GM12878 (cell line): ENCODE measurements around the gene IRX4. TPM values are rescaled to one million over a fixed set of nuclear protein-coding genes. Genes with fewer than 3 reads are reported as not detected.

Experiments
- ATAC-seq: fragments of 200-7000 bp; cut with Tn5 transposase; 3 replicates; pipeline ENCODE4 v1.9.1; 2020; ENCODE audit warnings: mild to moderate bottlenecking, moderate library complexity
- BruUV-seq: library from RNA; stranded (reverse); fragments of 400-500 nt; replicated peaks from 2 replicates; lab custom pipeline; 2021; lab: Mats Ljungman, UMichigan
- CTCF ChIA-PET: fragments of 300-600 bp; sonication (Branson Sonifier 250); formaldehyde crosslinking; extraction: SDS; loops from one replicate; lab custom pipeline; 2021; ENCODE audit warnings: inconsistent platforms; lab: Yijun Ruan, JAX
- POLR2A ChIA-PET: fragments of 350-600 bp; formaldehyde crosslinking; extraction: SDS; loops from one replicate; lab custom pipeline; 2021; ENCODE audit warnings: inconsistent platforms; lab: Charles Lee
- RAD21 ChIA-PET: fragments of 300-600 bp; sonication (Branson Sonifier 250); formaldehyde crosslinking; loops from one replicate; lab custom pipeline; 2023; ENCODE audit warnings: antibody characterized with exemption; ENCODE audit not compliant: unreplicated experiment; lab: Charles Lee
- SMC1A ChIA-PET: fragments of 300-600 bp; sonication (Branson Sonifier 250); formaldehyde crosslinking; loops from one replicate; lab custom pipeline; 2023; ENCODE audit not compliant: unreplicated experiment, uncharacterized antibody; lab: Charles Lee
- DNase-seq: peaks from one replicate; pipeline ENCODE4 v3.0.0-alpha.2; 2011; ENCODE audit warnings: low read depth, low spot score
- FAIRE-seq: peaks from 3 replicates; lab custom pipeline; 2011; peaks lifted over from hg19 to GRCh38; lab: Jason Lieb, UNC
- H2AFZ ChIP-seq: 2 replicates; pipeline ENCODE4 v1.6.0; 2011; ENCODE audit warnings: low read depth, low read length, control low read depth; ENCODE audit not compliant: control insufficient read depth
- H3K27ac ChIP-seq: 2 replicates; pipeline ENCODE4 v1.5.1; 2011; ENCODE audit warnings: control low read depth; ENCODE audit not compliant: control insufficient read depth, insufficient read depth
- H3K27me3 ChIP-seq, 2 experiments: replicated peaks in 1 of 2; 2 replicates each; pipeline versions ENCODE4 v1.6.0 to v1.6.1; 2011; ENCODE audit warnings: low read length in 1 of 2; ENCODE audit not compliant: control insufficient read depth in 2 of 2, insufficient read depth in 2 of 2
- H3K36me3 ChIP-seq, 2 experiments: 2 replicates each; pipeline ENCODE4 v1.5.1; 2011; ENCODE audit warnings: low read length in 1 of 2; ENCODE audit not compliant: control insufficient read depth in 2 of 2, insufficient read depth in 2 of 2
- H3K4me1 ChIP-seq: 2 replicates; pipeline ENCODE4 v1.6.1; 2011; ENCODE audit warnings: mild to moderate bottlenecking, low read length, moderate library complexity, mixed read lengths; ENCODE audit not compliant: control insufficient read depth, insufficient read depth
- H3K4me2 ChIP-seq: 2 replicates; pipeline ENCODE4 v1.6.0; 2011; ENCODE audit warnings: control low read depth; ENCODE audit not compliant: control insufficient read depth, insufficient read depth
- H3K4me3 ChIP-seq: fragments of 200-600 bp; sonication (generic); 2 replicates; pipeline ENCODE4 v1.5.1; 2016
- H3K79me2 ChIP-seq: 2 replicates; pipeline ENCODE4 v1.6.0; 2011; ENCODE audit warnings: low read length; ENCODE audit not compliant: control insufficient read depth, insufficient read depth
- H3K9ac ChIP-seq: 2 replicates; pipeline ENCODE4 v1.8.0; 2011; ENCODE audit warnings: low read length, control low read depth, mixed read lengths; ENCODE audit not compliant: control insufficient read depth, insufficient read depth
- H3K9me3 ChIP-seq: replicated peaks from 3 replicates; pipeline ENCODE4 v1.5.1; 2011; ENCODE audit warnings: mild to moderate bottlenecking, low read length; ENCODE audit not compliant: control insufficient read depth, insufficient read depth
- H4K20me1 ChIP-seq: 2 replicates; pipeline ENCODE4 v1.6.0; 2011; ENCODE audit not compliant: control insufficient read depth, insufficient read depth
- ATF7 ChIP-seq: fragments of 450-650 bp; IDR thresholded peaks from 2 replicates; pipeline ENCODE4 v1.6.1; 2016; ENCODE audit warnings: low read depth, mild to moderate bottlenecking
- NFYA ChIP-seq: IDR thresholded peaks from 2 replicates; pipeline ENCODE4 v1.6.1; 2011; ENCODE audit warnings: low read depth, mild to moderate bottlenecking, low read length, improper control_type of control experiment, borderline replicate concordance
- PAX5 ChIP-seq: IDR thresholded peaks from 2 replicates; pipeline ENCODE4 v1.6.1; 2011; ENCODE audit warnings: low read depth, low read length, borderline replicate concordance
- PAX8 ChIP-seq: fragments of 450-650 bp; IDR thresholded peaks from 2 replicates; pipeline ENCODE4 v1.6.1; 2017; ENCODE audit warnings: mild to moderate bottlenecking, moderate library complexity
- PML ChIP-seq: IDR thresholded peaks from 2 replicates; pipeline ENCODE4 v1.6.1; 2012; ENCODE audit warnings: low read length, inconsistent platforms
- POLR2AphosphoS5 ChIP-seq: IDR thresholded peaks from 2 replicates; pipeline ENCODE4 v1.6.1; 2011; ENCODE audit warnings: mild to moderate bottlenecking, low read length, inconsistent platforms
- WGBS: methylation state at CpG from one replicate; pipeline ENCODE4 v1.1.6; 2016; ENCODE audit warnings: low lambda C conversion rate; ENCODE audit not compliant: insufficient replicate concordance, insufficient coverage; ENCODE audit errors: missing lambda C conversion rate; 5-methylcytosine and 5-hydroxymethylcytosine counted together
- in situ Hi-C: fragments of 300-500 bp; cut with MboI; formaldehyde crosslinking; loops from 9 replicates; pipeline ENCODE4 v1.14.3; 2018; ENCODE audit warnings: mixed read lengths
- intact Hi-C: fragments of 100-400 bp; cut with micrococcal nuclease; formaldehyde crosslinking; loops from one replicate; pipeline ENCODE4 v1.14.2; 2022; ENCODE audit not compliant: unreplicated experiment
- polyA plus RNA-seq, 11 experiments: library from polyadenylated mRNA; depleted of rRNA in 4 of 11; unstranded in 6 of 11; stranded (reverse) in 5 of 11; fragments of >200 nt; fragmentation: Nextera tagmentation in 4 of 11; fragmentation: Illumina TruSeq in 1 of 11; extraction: Ambion mirVana in 4 of 11; extraction: Trizol in 1 of 11; gene quantifications; 1 replicate in 1 of 11; 2 replicates in 10 of 11; pipeline versions ENCODE4 v1.2.1 to v1.2.3, GENCODE V29; 2011 to 2016; ENCODE audit warnings: inconsistent platforms in 2 of 11, missing spikeins in 2 of 11, low read depth in 1 of 11
- total RNA-seq, 4 experiments: library from RNA; depleted of rRNA in 3 of 4; stranded (reverse); fragments of >200 nt in 3 of 4; fragmentation: Illumina TruSeq in 1 of 4; extraction: Trizol in 1 of 4; gene quantifications; 2 replicates each; pipeline versions ENCODE4 v1.2.1 to v1.2.3, GENCODE V29; 2013 to 2021
- TF ChIP-seq, protein P1 (sequence below): fragments of 450-650 bp; IDR thresholded peaks from 2 replicates; pipeline ENCODE4 v1.6.1; 2016; ENCODE audit warnings: mild to moderate bottlenecking, moderate library complexity, borderline replicate concordance
- TF ChIP-seq, protein P2 (sequence below): fragments of 150-350 bp; IDR thresholded peaks from 2 replicates; pipeline ENCODE4 v1.6.1; 2014; ENCODE audit warnings: mild to moderate bottlenecking, low read depth, low read length
- TF ChIP-seq, protein P3 (sequence below): IDR thresholded peaks from 2 replicates; pipeline ENCODE4 v1.6.1; 2011; ENCODE audit warnings: borderline replicate concordance, low read depth, mild to moderate bottlenecking, moderate library complexity, low read length; ENCODE audit not compliant: insufficient read depth, poor library complexity, severe bottlenecking

Gene IRX4
- total and polyA plus RNA-seq, 10 of the 15 experiments (the other 5 are each of a cell fraction or from before 2014, with no cell fraction given), result not detected

DNA sequence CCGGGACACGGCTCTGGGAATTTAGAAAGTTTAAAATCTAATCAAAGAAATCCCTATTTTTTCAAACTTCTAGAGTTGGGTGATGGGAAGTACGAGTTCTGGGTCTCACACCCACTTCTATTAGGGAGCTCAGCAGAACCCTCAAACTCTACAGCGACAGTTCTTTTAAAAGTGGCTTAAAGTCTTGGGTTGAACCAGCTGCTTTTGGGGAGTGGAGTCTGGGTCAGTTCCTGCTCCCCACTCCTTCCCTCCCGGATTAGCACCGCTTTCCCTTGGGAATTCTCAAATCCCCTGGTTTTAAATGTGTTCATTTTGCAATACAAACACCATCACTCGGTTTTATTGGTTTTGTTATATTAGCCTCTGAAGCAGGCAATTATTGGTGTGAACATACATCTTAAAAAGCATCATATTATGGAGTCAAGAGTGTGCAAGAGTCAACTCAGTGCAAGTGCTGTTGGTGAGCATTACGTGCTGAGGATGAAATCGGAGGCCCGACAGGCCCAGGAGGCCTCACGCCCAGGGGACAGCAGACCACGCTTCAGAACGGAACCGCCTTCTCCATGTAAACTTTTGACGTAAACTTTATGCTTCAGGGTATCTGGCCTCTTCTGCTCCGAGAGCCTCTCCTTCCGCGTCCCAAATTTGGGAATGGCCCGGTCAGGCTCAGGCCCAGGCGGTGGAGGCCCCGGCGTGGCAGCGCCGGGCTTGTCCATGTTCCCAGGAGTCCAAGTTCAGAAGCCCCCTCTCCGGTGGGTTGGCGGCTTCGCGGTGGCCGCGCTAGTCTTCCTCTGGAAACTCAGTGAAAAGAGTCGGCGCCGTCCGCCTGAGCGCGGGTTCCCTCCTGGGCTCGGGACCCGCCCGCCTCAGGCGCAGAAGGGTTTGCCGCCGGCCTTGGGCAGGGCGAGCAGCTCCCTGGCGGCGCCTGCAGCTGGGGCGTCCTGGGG lies 5.3 kb downstream of the IRX4 start (continued):
- TF ChIP-seq, protein P1, sequence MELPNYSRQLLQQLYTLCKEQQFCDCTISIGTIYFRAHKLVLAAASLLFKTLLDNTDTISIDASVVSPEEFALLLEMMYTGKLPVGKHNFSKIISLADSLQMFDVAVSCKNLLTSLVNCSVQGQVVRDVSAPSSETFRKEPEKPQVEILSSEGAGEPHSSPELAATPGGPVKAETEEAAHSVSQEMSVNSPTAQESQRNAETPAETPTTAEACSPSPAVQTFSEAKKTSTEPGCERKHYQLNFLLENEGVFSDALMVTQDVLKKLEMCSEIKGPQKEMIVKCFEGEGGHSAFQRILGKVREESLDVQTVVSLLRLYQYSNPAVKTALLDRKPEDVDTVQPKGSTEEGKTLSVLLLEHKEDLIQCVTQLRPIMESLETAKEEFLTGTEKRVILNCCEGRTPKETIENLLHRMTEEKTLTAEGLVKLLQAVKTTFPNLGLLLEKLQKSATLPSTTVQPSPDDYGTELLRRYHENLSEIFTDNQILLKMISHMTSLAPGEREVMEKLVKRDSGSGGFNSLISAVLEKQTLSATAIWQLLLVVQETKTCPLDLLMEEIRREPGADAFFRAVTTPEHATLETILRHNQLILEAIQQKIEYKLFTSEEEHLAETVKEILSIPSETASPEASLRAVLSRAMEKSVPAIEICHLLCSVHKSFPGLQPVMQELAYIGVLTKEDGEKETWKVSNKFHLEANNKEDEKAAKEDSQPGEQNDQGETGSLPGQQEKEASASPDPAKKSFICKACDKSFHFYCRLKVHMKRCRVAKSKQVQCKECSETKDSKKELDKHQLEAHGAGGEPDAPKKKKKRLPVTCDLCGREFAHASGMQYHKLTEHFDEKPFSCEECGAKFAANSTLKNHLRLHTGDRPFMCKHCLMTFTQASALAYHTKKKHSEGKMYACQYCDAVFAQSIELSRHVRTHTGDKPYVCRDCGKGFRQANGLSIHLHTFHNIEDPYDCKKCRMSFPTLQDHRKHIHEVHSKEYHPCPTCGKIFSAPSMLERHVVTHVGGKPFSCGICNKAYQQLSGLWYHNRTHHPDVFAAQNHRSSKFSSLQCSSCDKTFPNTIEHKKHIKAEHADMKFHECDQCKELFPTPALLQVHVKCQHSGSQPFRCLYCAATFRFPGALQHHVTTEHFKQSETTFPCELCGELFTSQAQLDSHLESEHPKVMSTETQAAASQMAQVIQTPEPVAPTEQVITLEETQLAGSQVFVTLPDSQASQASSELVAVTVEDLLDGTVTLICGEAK, result no peak
- TF ChIP-seq PAX5 (no peak), NFYA (no peak)
- TF ChIP-seq, protein P2, sequence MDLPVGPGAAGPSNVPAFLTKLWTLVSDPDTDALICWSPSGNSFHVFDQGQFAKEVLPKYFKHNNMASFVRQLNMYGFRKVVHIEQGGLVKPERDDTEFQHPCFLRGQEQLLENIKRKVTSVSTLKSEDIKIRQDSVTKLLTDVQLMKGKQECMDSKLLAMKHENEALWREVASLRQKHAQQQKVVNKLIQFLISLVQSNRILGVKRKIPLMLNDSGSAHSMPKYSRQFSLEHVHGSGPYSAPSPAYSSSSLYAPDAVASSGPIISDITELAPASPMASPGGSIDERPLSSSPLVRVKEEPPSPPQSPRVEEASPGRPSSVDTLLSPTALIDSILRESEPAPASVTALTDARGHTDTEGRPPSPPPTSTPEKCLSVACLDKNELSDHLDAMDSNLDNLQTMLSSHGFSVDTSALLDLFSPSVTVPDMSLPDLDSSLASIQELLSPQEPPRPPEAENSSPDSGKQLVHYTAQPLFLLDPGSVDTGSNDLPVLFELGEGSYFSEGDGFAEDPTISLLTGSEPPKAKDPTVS, result no peak
- TF ChIP-seq, all 136 proteins: peak for 0

DNA sequence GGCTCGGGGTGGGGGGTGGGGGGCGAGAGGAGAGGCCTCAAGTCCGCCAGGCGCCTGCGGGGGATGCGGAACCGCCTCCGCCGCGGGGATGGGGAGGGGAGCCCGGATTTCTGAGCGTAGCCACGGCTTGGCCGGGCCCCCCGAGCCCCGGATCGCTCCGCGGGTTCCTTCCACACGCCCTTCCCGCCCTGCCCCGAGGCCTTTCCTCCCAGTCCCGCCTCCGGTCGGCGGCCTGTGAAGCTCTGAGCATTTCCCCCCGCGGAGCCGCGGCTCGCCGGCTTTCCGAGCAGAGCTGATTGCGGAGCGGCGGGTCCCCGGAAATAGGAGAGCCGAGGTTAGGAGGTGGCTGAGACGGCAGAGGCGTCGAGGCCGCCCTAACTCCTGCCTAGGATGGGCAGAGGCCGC lies 6.1 kb downstream of the IRX4 start:
- Histone ChIP-seq H3K4me1 (no peaks in the 10 kb centered on the region), H3K79me2 (no peaks in the 10 kb centered on the region), H3K36me3 (no peaks in the 10 kb centered on the region), H3K9me3 (no peaks in the 10 kb centered on the region; the same call in 2 of the 3 replicates), H2AFZ (no peak overlapping the region), H3K27me3 (peaks cover 7 to 23% of the 10 kb centered on the region in 2 experiments), H3K4me2 (no peak overlapping the region), H3K27ac (no peak overlapping the region), H3K9ac (no peak overlapping the region), H3K4me3 (no peak overlapping the region), H4K20me1 (no peaks in the 10 kb centered on the region)
- in situ Hi-C loops, result no loop called here
- ChIA-PET POLR2A (no interaction called here), RAD21 (no interaction called here), SMC1A (no interaction called here), CTCF (no interaction called here)
- intact Hi-C loops, result no loop called here
- no peak for ATAC-seq
- no TSS peak for BruUV-seq
- DNase-seq, result no peak
- WGBS, result 42% methylated on average over 28 of the region's 43 CpGs
- no peak for FAIRE-seq
- TF ChIP-seq, protein P3, sequence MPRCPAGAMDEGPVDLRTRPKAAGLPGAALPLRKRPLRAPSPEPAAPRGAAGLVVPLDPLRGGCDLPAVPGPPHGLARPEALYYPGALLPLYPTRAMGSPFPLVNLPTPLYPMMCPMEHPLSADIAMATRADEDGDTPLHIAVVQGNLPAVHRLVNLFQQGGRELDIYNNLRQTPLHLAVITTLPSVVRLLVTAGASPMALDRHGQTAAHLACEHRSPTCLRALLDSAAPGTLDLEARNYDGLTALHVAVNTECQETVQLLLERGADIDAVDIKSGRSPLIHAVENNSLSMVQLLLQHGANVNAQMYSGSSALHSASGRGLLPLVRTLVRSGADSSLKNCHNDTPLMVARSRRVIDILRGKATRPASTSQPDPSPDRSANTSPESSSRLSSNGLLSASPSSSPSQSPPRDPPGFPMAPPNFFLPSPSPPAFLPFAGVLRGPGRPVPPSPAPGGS, result no peak
- no peak for TF ChIP-seq ATF7
- TF ChIP-seq PML, result no peak
- no peak for TF ChIP-seq PAX8
- TF ChIP-seq POLR2AphosphoS5, result no peak
- TF ChIP-seq, protein P1, result no peak
